HEK293T (cell line): ENCODE data around the gene RAPGEF5.

ENCODE experiments used
- CTCF ChIA-PET: fragments of 350-600 bp; formaldehyde crosslinking; extraction: SDS; loops from one replicate; lab custom pipeline; 2021; ENCODE audit warnings: antibody characterized with exemption, inconsistent platforms; lab: Yijun Ruan, JAX
- POLR2A ChIA-PET: fragments of 350-600 bp; formaldehyde crosslinking; extraction: SDS; loops from one replicate; lab custom pipeline; 2020; ENCODE audit warnings: antibody characterized with exemption, inconsistent platforms; lab: Yijun Ruan, JAX
- DNase-seq: peaks from one replicate; pipeline ENCODE4 v3.0.0; 2012; ENCODE audit warnings: mixed read lengths; ENCODE audit errors: extremely low spot score
- ARNT ChIP-seq: fragments of 450-650 bp; IDR thresholded peaks from 2 replicates; pipeline ENCODE4 v1.6.1; 2017; ENCODE audit warnings: mild to moderate bottlenecking
- BHLHE40 ChIP-seq: fragments of 450-650 bp; IDR thresholded peaks from 2 replicates; pipeline ENCODE4 v1.6.1; 2016; ENCODE audit warnings: mild to moderate bottlenecking, moderate library complexity, borderline replicate concordance
- CTBP1 ChIP-seq: fragments of 450-650 bp; IDR thresholded peaks from 2 replicates; pipeline ENCODE4 v1.6.1; 2016; ENCODE audit warnings: borderline replicate concordance
- ELF4 ChIP-seq: fragments of 450-650 bp; IDR thresholded peaks from 2 replicates; pipeline ENCODE4 v1.6.1; 2017; ENCODE audit warnings: antibody characterized with exemption
- FOXA1 ChIP-seq: fragments of 450-650 bp; IDR thresholded peaks from 2 replicates; pipeline ENCODE4 v1.6.1; 2016; ENCODE audit warnings: mild to moderate bottlenecking
- FOXK2 ChIP-seq: fragments of 450-650 bp; IDR thresholded peaks from 2 replicates; pipeline ENCODE4 v1.6.1; 2016; ENCODE audit warnings: mild to moderate bottlenecking
- FOXM1 ChIP-seq: fragments of 450-650 bp; IDR thresholded peaks from 2 replicates; pipeline ENCODE4 v1.6.1; 2017; ENCODE audit warnings: mild to moderate bottlenecking, borderline replicate concordance
- HDGF ChIP-seq: fragments of 450-650 bp; IDR thresholded peaks from 2 replicates; pipeline ENCODE4 v1.6.1; 2017; ENCODE audit warnings: antibody characterized with exemption, borderline replicate concordance
- L3MBTL2 ChIP-seq: fragments of 450-650 bp; conservative IDR thresholded peaks from 2 replicates; pipeline ENCODE4 v1.6.1; 2016; ENCODE audit warnings: mild to moderate bottlenecking
- LEF1 ChIP-seq: fragments of 450-650 bp; IDR thresholded peaks from 2 replicates; pipeline ENCODE4 v1.6.1; 2017; ENCODE audit warnings: mild to moderate bottlenecking, borderline replicate concordance
- NFRKB ChIP-seq: fragments of 450-650 bp; IDR thresholded peaks from 2 replicates; pipeline ENCODE4 v1.6.1; 2016; ENCODE audit warnings: mild to moderate bottlenecking, moderate library complexity
- PKNOX1 ChIP-seq: fragments of 450-650 bp; IDR thresholded peaks from 2 replicates; pipeline ENCODE4 v1.6.1; 2016
- SP1 ChIP-seq: fragments of 450-650 bp; IDR thresholded peaks from 2 replicates; pipeline ENCODE4 v1.6.1; 2017
- SUZ12 ChIP-seq: fragments of 450-650 bp; IDR thresholded peaks from 2 replicates; pipeline ENCODE4 v1.6.1; 2016; ENCODE audit warnings: mild to moderate bottlenecking
- TARDBP ChIP-seq: fragments of 450-650 bp; IDR thresholded peaks from 2 replicates; pipeline ENCODE4 v1.6.1; 2016
- ZNF384 ChIP-seq: fragments of 450-650 bp; IDR thresholded peaks from 2 replicates; pipeline ENCODE4 v1.6.1; 2016

Gene RAPGEF5

GRCh38 chr7:22356701-22357310 is at the start of gene RAPGEF5:
RAPGEF5 (minus strand) TSS chr7:22357154; CDS start chr7:22357060, 94 bp downstream.
- POLR2A ChIA-PET = no interaction called here
- no peak for TF ChIP-seq FOXM1
- TF ChIP-seq SP1 = no peak
- TF ChIP-seq ZNF384 = no peak
- TF ChIP-seq FOXA1 = no peak
- no peak for TF ChIP-seq FOXK2
- no peak for TF ChIP-seq HDGF
- no peak for TF ChIP-seq TARDBP
- no peak for TF ChIP-seq NFRKB
- TF ChIP-seq PKNOX1 = no peak
- no peak for TF ChIP-seq LEF1
- no peak for TF ChIP-seq ELF4
- no peak for TF ChIP-seq BHLHE40
- no peak for TF ChIP-seq L3MBTL2
- TF ChIP-seq CTBP1 = no peak
- no peak for TF ChIP-seq SUZ12
- TF ChIP-seq ARNT = no peak
- peak; percentile 66 for DNase-seq
- CTCF ChIA-PET = no interaction called here

GRCh38 chr7:22406715-22407114 is 49.8 kb upstream of the RAPGEF5 start:
- CTCF ChIA-PET = no interaction called here
- no peak for DNase-seq
- POLR2A ChIA-PET = no interaction called here
- no peak for TF ChIP-seq LEF1
- TF ChIP-seq TARDBP = no peak
- no peak for TF ChIP-seq L3MBTL2
- no peak for TF ChIP-seq FOXA1
- no peak for TF ChIP-seq FOXK2
- no peak for TF ChIP-seq SUZ12
- no peak for TF ChIP-seq HDGF
- TF ChIP-seq ARNT = no peak
- TF ChIP-seq NFRKB = no peak
- no peak for TF ChIP-seq ELF4
- no peak for TF ChIP-seq SP1
- TF ChIP-seq BHLHE40 = no peak
- TF ChIP-seq CTBP1 = no peak
- no peak for TF ChIP-seq PKNOX1
- TF ChIP-seq FOXM1 = no peak
- no peak for TF ChIP-seq ZNF384

GRCh38 chr7:22404421-22405023 is 47.6 kb upstream of the RAPGEF5 start:
- POLR2A ChIA-PET = no interaction called here
- no peak for DNase-seq
- CTCF ChIA-PET = no interaction called here
- TF ChIP-seq LEF1 = no peak
- TF ChIP-seq CTBP1 = no peak
- no peak for TF ChIP-seq SUZ12
- TF ChIP-seq PKNOX1 = no peak
- no peak for TF ChIP-seq ZNF384
- no peak for TF ChIP-seq ARNT
- no peak for TF ChIP-seq L3MBTL2
- TF ChIP-seq FOXA1 = no peak
- TF ChIP-seq HDGF = no peak

- CTCF ChIA-PET = interaction anchor here (0.5 kb wide), 1 partner anchor 218 kb away, joined by 3 read pairs; no protein-coding TSS in a partner anchor
- DNase-seq = no peak
- no peak for TF ChIP-seq HDGF
- no peak for TF ChIP-seq ARNT
- no peak for TF ChIP-seq SP1
- no peak for TF ChIP-seq TARDBP
- TF ChIP-seq CTBP1 = no peak
- TF ChIP-seq PKNOX1 = no peak
- no peak for TF ChIP-seq FOXA1
- TF ChIP-seq LEF1 = no peak
- POLR2A ChIA-PET = no interaction called here
Observed at GRCh38 chr7:22403344-22403743, 46.4 kb upstream of the RAPGEF5 start.

- no peak for TF ChIP-seq FOXA1
- TF ChIP-seq TARDBP = no peak
- no peak for TF ChIP-seq PKNOX1
- TF ChIP-seq NFRKB = no peak
- TF ChIP-seq LEF1 = no peak
- no peak for TF ChIP-seq ZNF384
- no peak for TF ChIP-seq FOXM1
- TF ChIP-seq BHLHE40 = no peak
- TF ChIP-seq L3MBTL2 = no peak
- no peak for TF ChIP-seq SP1
- no peak for TF ChIP-seq SUZ12
- TF ChIP-seq ARNT = no peak
- no peak for TF ChIP-seq CTBP1
- ChIA-PET CTCF (no interaction called here), POLR2A (no interaction called here)
- DNase-seq = no peak
Observed at GRCh38 chr7:22402250-22402649, 45.3 kb upstream of the RAPGEF5 start.
